CD8-positive, alpha-beta memory T cell (primary cell): Measurements from ENCODE around the gene CSNK1D. TPM values are rescaled to one million over a fixed set of nuclear protein-coding genes. Genes with fewer than 3 reads are reported as not detected.
A peak's percentile ranks its signal among the peaks of the same experiment; 100 is the strongest.

Experiments
- CTCF ChIA-PET: fragments of 350-600 bp; sonication (Branson Sonifier 250); formaldehyde crosslinking; loops from one replicate; lab custom pipeline; 2021; ENCODE audit warnings: antibody characterized with exemption; lab: Charles Lee
- POLR2A ChIA-PET: fragments of 350-600 bp; sonication (Branson Sonifier 250); formaldehyde crosslinking; loops from one replicate; lab custom pipeline; 2021; ENCODE audit warnings: antibody characterized with exemption; lab: Charles Lee
- DNase-seq, 5 donors: peaks; one replicate each; pipeline versions ENCODE4 v3.0.0 to v3.0.0-alpha.2; 2020 to 2022; ENCODE audit warnings: mixed read lengths in 1 of 5
- H3K27ac ChIP-seq: one replicate; pipeline ENCODE4 v1.7.0; 2013; ENCODE audit warnings: low read depth, mild to moderate bottlenecking, low read length, moderate library complexity
- H3K27me3 ChIP-seq: 2 replicates; pipeline ENCODE4 v1.7.0; 2013; ENCODE audit warnings: low read length, mild to moderate bottlenecking; ENCODE audit not compliant: insufficient read depth, poor library complexity, severe bottlenecking
- H3K36me3 ChIP-seq: 2 replicates; pipeline ENCODE4 v1.7.0; 2013; ENCODE audit warnings: mild to moderate bottlenecking, low read length, moderate library complexity; ENCODE audit not compliant: insufficient read depth
- H3K4me1 ChIP-seq: 2 replicates; pipeline ENCODE4 v1.7.0; 2013; ENCODE audit warnings: mild to moderate bottlenecking, low read length, moderate library complexity; ENCODE audit not compliant: insufficient read depth
- H3K4me3 ChIP-seq: 2 replicates; pipeline ENCODE4 v1.7.0; 2013; ENCODE audit warnings: mild to moderate bottlenecking, low read length
- H3K9me3 ChIP-seq: 2 replicates; pipeline ENCODE4 v1.7.0; 2013; ENCODE audit warnings: mild to moderate bottlenecking, low read length
- H3K27ac Mint-ChIP-seq, 8 donors: one replicate each; pipeline ENCODE4 v1.8.0; 2020 to 2021; ENCODE audit warnings: mixed read lengths in 8 of 8, mild to moderate bottlenecking in 6 of 8, inconsistent platforms in 3 of 8, moderate library complexity in 3 of 8
- H3K27me3 Mint-ChIP-seq, 2 donors: one replicate each; pipeline ENCODE4 v1.8.0; 2020 to 2021; ENCODE audit warnings: mixed read lengths in 2 of 2, mild to moderate bottlenecking in 1 of 2, moderate library complexity in 1 of 2
- H3K36me3 Mint-ChIP-seq, 3 donors: one replicate each; pipeline ENCODE4 v1.8.0; 2020 to 2021; ENCODE audit warnings: mixed read lengths in 3 of 3, inconsistent platforms in 1 of 3, mild to moderate bottlenecking in 1 of 3
- H3K4me1 Mint-ChIP-seq, 3 donors: one replicate each; pipeline ENCODE4 v1.8.0; 2020 to 2021; ENCODE audit warnings: mixed read lengths in 3 of 3, inconsistent platforms in 1 of 3, mild to moderate bottlenecking in 1 of 3
- H3K4me3 Mint-ChIP-seq, 7 donors: one replicate each; pipeline ENCODE4 v1.8.0; 2020 to 2021; ENCODE audit warnings: mixed read lengths in 7 of 7, mild to moderate bottlenecking in 6 of 7, moderate library complexity in 4 of 7, inconsistent platforms in 2 of 7
- H3K9me3 Mint-ChIP-seq, 5 donors: one replicate each; pipeline ENCODE4 v1.8.0; 2020 to 2022; ENCODE audit warnings: mixed read lengths in 5 of 5, mild to moderate bottlenecking in 3 of 5, moderate library complexity in 2 of 5, inconsistent platforms in 1 of 5
- polyA plus RNA-seq: library from polyadenylated mRNA; unstranded; fragments of 300-500 nt; fragmentation: Illumina TruSeq; gene quantifications from one replicate; pipeline ENCODE4 v1.2.3, GENCODE V29; 2021
- total RNA-seq, 2 experiments: library from RNA; stranded (reverse); gene quantifications; one replicate each; pipeline ENCODE4 v1.2.3, GENCODE V29; 2021

CSNK1D gene
- total and polyA plus RNA-seq, 3 experiments from 2014 or later = 74.6 to 141 (median 129) TPM

- POLR2A ChIA-PET = interaction anchor here (0.8 to 2.5 kb wide), 6 partner anchors 10 to 77 kb away, joined by 3 to 10 read pairs (median 6); no protein-coding TSS in a partner anchor
- CTCF ChIA-PET = interaction anchor here (1.5 to 2.2 kb wide), 2 partner anchors 22 to 93 kb away, joined by 6 to 7 read pairs; no protein-coding TSS in a partner anchor
- peaks cover 31% of the 10 kb centered on the region for H3K4me1 ChIP-seq
These were observed 45.1 kb downstream of the CSNK1D start for GRCh38 chr17:82228278-82228841.

GRCh38 chr17:82227629-82228277 lies 45.7 kb downstream of the CSNK1D start:
- Mint-ChIP-seq H3K27me3 (no peaks in the 10 kb centered on the region), H3K36me3 (no peaks in the 10 kb centered on the region), H3K9me3 (no peaks in the 10 kb centered on the region), H3K4me1 (peaks cover 5 to 24% (median 11%) of the 10 kb centered on the region in 3 donors), H3K4me3 (peak overlapping the region; percentile 80 to 92 (median 84)), H3K27ac (peak overlapping the region; percentile 61 to 97 (median 90))
- no peak for DNase-seq
- no peaks in the 10 kb centered on the region for H3K36me3 ChIP-seq
- ChIA-PET CTCF (no interaction called here), POLR2A (interaction anchor here (2.5 kb wide), 1 partner anchor 22 kb away, joined by 10 read pairs; no protein-coding TSS in a partner anchor)
- H3K9me3 ChIP-seq = no peaks in the 10 kb centered on the region
- H3K4me3 ChIP-seq = peak overlapping the region; percentile 49
- H3K27me3 ChIP-seq = no peaks in the 10 kb centered on the region
- peak overlapping the region; percentile 54 for H3K27ac ChIP-seq
- H3K4me1 ChIP-seq = peaks cover 31% of the 10 kb centered on the region

More at GRCh38 chr17:82228278-82228841, 45.1 kb downstream of the CSNK1D start:
- Histone ChIP-seq H3K9me3 (no peaks in the 10 kb centered on the region), H3K36me3 (no peaks in the 10 kb centered on the region), H3K27ac (peak overlapping the region; percentile 54), H3K27me3 (no peaks in the 10 kb centered on the region), H3K4me3 (peak overlapping the region; percentile 49)
- Mint-ChIP-seq H3K36me3 (no peaks in the 10 kb centered on the region), H3K4me3 (peak overlapping the region; percentile 80 to 92 (median 84)), H3K27ac (peak overlapping the region; percentile 63 to 97 (median 90)), H3K4me1 (peaks cover 5 to 25% (median 11%) of the 10 kb centered on the region in 3 donors), H3K27me3 (no peaks in the 10 kb centered on the region), H3K9me3 (no peaks in the 10 kb centered on the region)
- DNase-seq = peak; percentile 47 to 74 (median 63)

GRCh38 chr17:82226809-82227628 lies 46.5 kb downstream of the CSNK1D start:
- Histone ChIP-seq H3K9me3 (no peaks in the 10 kb centered on the region), H3K27me3 (no peaks in the 10 kb centered on the region), H3K4me1 (peaks cover 31% of the 10 kb centered on the region), H3K27ac (peak overlapping the region; percentile 54), H3K36me3 (no peaks in the 10 kb centered on the region), H3K4me3 (no peak overlapping the region)
- Mint-ChIP-seq H3K4me3 (peak overlapping the region in 4 of 7 donors; percentile 33 to 53 (median 44)), H3K36me3 (no peaks in the 10 kb centered on the region), H3K9me3 (no peaks in the 10 kb centered on the region), H3K4me1 (peaks cover 5 to 24% (median 11%) of the 10 kb centered on the region in 3 donors), H3K27me3 (no peaks in the 10 kb centered on the region), H3K27ac (peak overlapping the region in 7 of 8 donors; percentile 47 to 93 (median 90))
- no peak for DNase-seq
- POLR2A ChIA-PET = no interaction called here
- CTCF ChIA-PET = no interaction called here

- Mint-ChIP-seq H3K36me3 (no peaks in the 10 kb centered on the region), H3K4me3 (no peak overlapping the region), H3K9me3 (no peaks in the 10 kb centered on the region), H3K27me3 (no peaks in the 10 kb centered on the region), H3K27ac (peak overlapping the region in 1 of 8 donors; percentile 54), H3K4me1 (peaks cover 5 to 24% (median 11%) of the 10 kb centered on the region in 3 donors)
- no peak overlapping the region for H3K4me3 ChIP-seq
- no peaks in the 10 kb centered on the region for H3K27me3 ChIP-seq
- no peak for DNase-seq
- H3K27ac ChIP-seq = peak overlapping the region; percentile 54
- no peaks in the 10 kb centered on the region for H3K9me3 ChIP-seq
- H3K36me3 ChIP-seq = no peaks in the 10 kb centered on the region
- POLR2A ChIA-PET = no interaction called here
- peaks cover 25% of the 10 kb centered on the region for H3K4me1 ChIP-seq
- CTCF ChIA-PET = no interaction called here
These were observed 47.2 kb downstream of the CSNK1D start for GRCh38 chr17:82226146-82226808.

- Histone ChIP-seq H3K9me3 (no peaks in the 10 kb centered on the region), H3K27me3 (no peaks in the 10 kb centered on the region), H3K4me1 (peaks cover 22% of the 10 kb centered on the region), H3K36me3 (no peaks in the 10 kb centered on the region), H3K27ac (peak overlapping the region; percentile 54), H3K4me3 (no peak overlapping the region)
- POLR2A ChIA-PET = no interaction called here
- H3K4me1 Mint-ChIP-seq = peaks cover 5 to 24% (median 11%) of the 10 kb centered on the region in 3 donors
- H3K4me3 Mint-ChIP-seq = peak overlapping the region in 1 of 7 donors; percentile 32
- no peaks in the 10 kb centered on the region for H3K36me3 Mint-ChIP-seq
- H3K27ac Mint-ChIP-seq = no peak overlapping the region
- DNase-seq = no peak
- no peaks in the 10 kb centered on the region for H3K9me3 Mint-ChIP-seq
- no peaks in the 10 kb centered on the region for H3K27me3 Mint-ChIP-seq
- CTCF ChIA-PET = no interaction called here
These were observed 48.0 kb downstream of the CSNK1D start for GRCh38 chr17:82225368-82226029.

GRCh38 chr17:82224666-82225065 lies 48.8 kb downstream of the CSNK1D start:
- DNase-seq = no peak
- no peak overlapping the region for H3K4me3 ChIP-seq
- Mint-ChIP-seq H3K9me3 (no peaks in the 10 kb centered on the region), H3K4me3 (no peak overlapping the region), H3K4me1 (peaks cover 0 to 16% (median 6%) of the 10 kb centered on the region in 3 donors), H3K27ac (no peak overlapping the region), H3K27me3 (no peaks in the 10 kb centered on the region), H3K36me3 (no peaks in the 10 kb centered on the region)
- ChIA-PET CTCF (no interaction called here), POLR2A (no interaction called here)
- no peaks in the 10 kb centered on the region for H3K36me3 ChIP-seq
- peaks cover 14% of the 10 kb centered on the region for H3K4me1 ChIP-seq
- H3K27ac ChIP-seq = no peak overlapping the region
- no peaks in the 10 kb centered on the region for H3K27me3 ChIP-seq
- no peaks in the 10 kb centered on the region for H3K9me3 ChIP-seq

- Histone ChIP-seq H3K27ac (no peak overlapping the region), H3K9me3 (no peaks in the 10 kb centered on the region), H3K4me1 (peaks cover 10% of the 10 kb centered on the region), H3K4me3 (no peak overlapping the region), H3K36me3 (no peaks in the 10 kb centered on the region), H3K27me3 (no peaks in the 10 kb centered on the region)
- Mint-ChIP-seq H3K9me3 (no peaks in the 10 kb centered on the region), H3K27me3 (no peaks in the 10 kb centered on the region), H3K36me3 (no peaks in the 10 kb centered on the region), H3K4me1 (peaks cover 0 to 13% (median 6%) of the 10 kb centered on the region in 3 donors), H3K4me3 (no peak overlapping the region), H3K27ac (peak overlapping the region in 1 of 8 donors; percentile 32)
- ChIA-PET POLR2A (no interaction called here), CTCF (interaction anchor here (1.5 kb wide), 1 partner anchor 17 kb away, joined by 3 read pairs; no protein-coding TSS in a partner anchor)
- no peak for DNase-seq
These were observed 50.0 kb downstream of the CSNK1D start for GRCh38 chr17:82223517-82223916.
